Breast epithelium (tissue), 3 donors: ENCODE measurements around the gene FAM216B. TPM values are rescaled to one million over a fixed set of nuclear protein-coding genes. Genes with fewer than 3 reads are reported as not detected.

Source experiments
- total RNA-seq, 3 donors: library from RNA; depleted of rRNA; stranded (reverse); fragments of >200 nt; gene quantifications; one replicate each; pipeline ENCODE4 v1.1.0, GENCODE V29; 2016

FAM216B gene
- total RNA-seq, 3 donors from 2014 or later = not detected

Other genes starting within 250 kb of the FAM216B start
- gene TNFSF11, start 207.4 kb upstream of the FAM216B start, total RNA-seq = 1 to 10 TPM in 1 of 3 donors, under 1 TPM in 1, not detected in 1; 0.98 to 1.9 TPM
- 1 to 10 TPM; 5.0 to 6.6 (median 5.1) TPM for gene EPSTI1, start 210.7 kb downstream of the FAM216B start, total RNA-seq
- 10 to 100 TPM in 2 of 3 donors, 1 to 10 TPM in 1; 9.2 to 14.4 (median 12.9) TPM for gene DNAJC15, start 242.0 kb downstream of the FAM216B start, total RNA-seq